Caco-2 (cell line): ENCODE results near the gene MON2. TPM values are rescaled to one million over a fixed set of nuclear protein-coding genes. Genes with fewer than 3 reads are reported as not detected.

Experiments
- BruUV-seq: library from RNA; stranded (reverse); fragments of 400-500 nt; replicated peaks from 2 replicates; lab custom pipeline; 2021; lab: Mats Ljungman, UMichigan
- CTCF ChIA-PET: fragments of 300-600 bp; sonication (Branson Sonifier 250); formaldehyde crosslinking; loops from one replicate; lab custom pipeline; 2022; ENCODE audit warnings: antibody characterized with exemption; lab: Charles Lee
- POLR2A ChIA-PET: fragments of 300-600 bp; sonication (Branson Sonifier 250); formaldehyde crosslinking; loops from one replicate; lab custom pipeline; 2022; ENCODE audit warnings: antibody characterized with exemption; lab: Charles Lee
- DNase-seq, 2 experiments: peaks; one replicate each; pipeline versions ENCODE4 v3.0.0 to v3.0.0-alpha.2; 2020 to 2022
- H3K27me3 ChIP-seq: replicated peaks from 2 replicates; pipeline ENCODE4 v1.6.0; 2011; ENCODE audit warnings: low read length; ENCODE audit not compliant: control insufficient read depth, insufficient read depth
- H3K36me3 ChIP-seq: 2 replicates; pipeline ENCODE4 v1.5.1; 2011; ENCODE audit warnings: low read length; ENCODE audit not compliant: control insufficient read depth, insufficient read depth
- H3K4me1 ChIP-seq: fragments of 250-450 bp; sonication (Bioruptor Pico); 2 replicates; pipeline ENCODE4 v1.5.1; 2020; ENCODE audit warnings: mild to moderate bottlenecking
- H3K4me3 ChIP-seq: 2 replicates; pipeline ENCODE4 v1.5.1; 2011; ENCODE audit warnings: low read depth, mild to moderate bottlenecking, control low read depth, low read length
- H3K9me3 ChIP-seq: fragments of 250-450 bp; sonication (Bioruptor Pico); 2 replicates; pipeline ENCODE4 v1.5.1; 2020; ENCODE audit warnings: mild to moderate bottlenecking, moderate library complexity
- H3K27ac Mint-ChIP-seq: one replicate; pipeline ENCODE4 v1.8.0; 2022; ENCODE audit warnings: mixed read lengths; ENCODE audit not compliant: unreplicated experiment
- H3K27me3 Mint-ChIP-seq: one replicate; pipeline ENCODE4 v1.8.0; 2022; ENCODE audit warnings: mixed read lengths; ENCODE audit not compliant: insufficient read depth, unreplicated experiment
- H3K36me3 Mint-ChIP-seq: one replicate; pipeline ENCODE4 v1.8.0; 2022; ENCODE audit warnings: mild to moderate bottlenecking, mixed read lengths; ENCODE audit not compliant: insufficient read depth, unreplicated experiment
- H3K4me1 Mint-ChIP-seq: one replicate; pipeline ENCODE4 v1.8.0; 2022; ENCODE audit warnings: low read depth, mixed read lengths; ENCODE audit not compliant: unreplicated experiment
- H3K4me3 Mint-ChIP-seq: one replicate; pipeline ENCODE4 v1.8.0; 2022; ENCODE audit warnings: mild to moderate bottlenecking, moderate library complexity, mixed read lengths; ENCODE audit not compliant: unreplicated experiment
- H3K9me3 Mint-ChIP-seq: one replicate; pipeline ENCODE4 v1.8.0; 2022; ENCODE audit warnings: mixed read lengths; ENCODE audit not compliant: unreplicated experiment
- CTCF ChIP-seq, 2 experiments: fragments of 200-600 bp in 1 of 2; IDR thresholded peaks; 1 replicate in 1 of 2; 2 replicates in 1 of 2; pipeline versions ENCODE4 v1.5.1 to v1.8.0; 2011 to 2022; ENCODE audit warnings: antibody characterized with exemption in 1 of 2, control low read depth in 1 of 2, inconsistent platforms in 1 of 2, low read depth in 1 of 2, low read length in 1 of 2, mild to moderate bottlenecking in 1 of 2, moderate library complexity in 1 of 2; ENCODE audit not compliant: insufficient read depth in 1 of 2, severe bottlenecking in 1 of 2, unreplicated experiment in 1 of 2
- intact Hi-C: fragments of 100-400 bp; cut with micrococcal nuclease; formaldehyde crosslinking; loops from one replicate; pipeline ENCODE4 v1.10.0; 2022; ENCODE audit not compliant: unreplicated experiment
- total RNA-seq: library from RNA; stranded (reverse); gene quantifications from 2 replicates; pipeline ENCODE4 v1.2.3, GENCODE V29; 2022

MON2 gene
- total RNA-seq, 1 experiment from 2014 or later: 30.8 TPM

GRCh38 chr12:62598846-62599245 lies 132.2 kb downstream of the MON2 start:
- Mint-ChIP-seq H3K4me1 (peaks cover 9% of the 10 kb centered on the region), H3K27me3 (no peaks in the 10 kb centered on the region), H3K27ac (no peak overlapping the region), H3K9me3 (no peaks in the 10 kb centered on the region), H3K4me3 (no peak overlapping the region), H3K36me3 (peaks cover 15% of the 10 kb centered on the region)
- H3K4me1 ChIP-seq: peaks cover 9% of the 10 kb centered on the region
- H3K27me3 ChIP-seq: no peaks in the 10 kb centered on the region
- no TSS peak for BruUV-seq
- intact Hi-C loops: no loop called here
- no peak for DNase-seq
- TF ChIP-seq CTCF (IDR thresholded peaks at IDR 0.05; ENCODE audit: insufficient read depth in 1 of 2, low read depth in 1 of 2, low read length in 1 of 2, severe bottlenecking in 1 of 2, unreplicated experiment in 1 of 2): no peak
- ChIA-PET CTCF (no interaction called here), POLR2A (no interaction called here)
- H3K4me3 ChIP-seq: no peak overlapping the region
- no peaks in the 10 kb centered on the region for H3K9me3 ChIP-seq
- H3K36me3 ChIP-seq: no peaks in the 10 kb centered on the region

GRCh38 chr12:62599854-62600437 lies 133.3 kb downstream of the MON2 start:
- ChIA-PET CTCF (no interaction called here), POLR2A (no interaction called here)
- no peak overlapping the region for H3K4me3 Mint-ChIP-seq
- peaks cover 15% of the 10 kb centered on the region for H3K36me3 Mint-ChIP-seq
- no peaks in the 10 kb centered on the region for H3K9me3 Mint-ChIP-seq
- BruUV-seq: no TSS peak
- Histone ChIP-seq H3K4me3 (no peak overlapping the region), H3K9me3 (no peaks in the 10 kb centered on the region), H3K4me1 (peaks cover 15% of the 10 kb centered on the region), H3K36me3 (no peaks in the 10 kb centered on the region), H3K27me3 (no peaks in the 10 kb centered on the region)
- H3K27ac Mint-ChIP-seq: no peak overlapping the region
- peaks cover 9% of the 10 kb centered on the region for H3K4me1 Mint-ChIP-seq
- H3K27me3 Mint-ChIP-seq: no peaks in the 10 kb centered on the region
- peak in 1 of 2 experiments; percentile 11 for TF ChIP-seq CTCF (IDR thresholded peaks at IDR 0.05; ENCODE audit: insufficient read depth in 1 of 2, low read depth in 1 of 2, low read length in 1 of 2, severe bottlenecking in 1 of 2, unreplicated experiment in 1 of 2)
- intact Hi-C loops: loop anchor here (5.0 to 10.0 kb wide), 4 partner anchors 163 to 495 kb away; no protein-coding TSS in a partner anchor
- DNase-seq: no peak

- ChIA-PET POLR2A (no interaction called here), CTCF (interaction anchor here (0.6 to 1.0 kb wide), 2 partner anchors 20 to 25 kb away, joined by 3 to 4 read pairs; no protein-coding TSS in a partner anchor)
- DNase-seq: no peak
- peaks cover 9% of the 10 kb centered on the region for H3K4me1 Mint-ChIP-seq
- H3K36me3 Mint-ChIP-seq: peaks cover 15% of the 10 kb centered on the region
- peak overlapping the region; percentile 95 for H3K4me3 Mint-ChIP-seq
- H3K27me3 Mint-ChIP-seq: no peaks in the 10 kb centered on the region
- Histone ChIP-seq H3K4me1 (peaks cover 23% of the 10 kb centered on the region), H3K36me3 (no peaks in the 10 kb centered on the region), H3K4me3 (peak overlapping the region; percentile 93), H3K27me3 (no peaks in the 10 kb centered on the region), H3K9me3 (no peaks in the 10 kb centered on the region)
- BruUV-seq: no TSS peak
- H3K9me3 Mint-ChIP-seq: no peaks in the 10 kb centered on the region
- intact Hi-C loops: loop anchor here (1.0 to 10.0 kb wide), 6 partner anchors 131 to 493 kb away; no protein-coding TSS in a partner anchor
- H3K27ac Mint-ChIP-seq: peak overlapping the region; percentile 100
- no peak for TF ChIP-seq CTCF (IDR thresholded peaks at IDR 0.05; ENCODE audit: insufficient read depth in 1 of 2, low read depth in 1 of 2, low read length in 1 of 2, severe bottlenecking in 1 of 2, unreplicated experiment in 1 of 2)
Measured at GRCh38 chr12:62601765-62602164, 135.1 kb downstream of the MON2 start.
